Inflammatory macrophage treated with lipopolysaccharide for 1 hour (primary cell): Measurements from ENCODE around the gene ANKS6.

ENCODE experiments used
- DNase-seq, 2 donors: peaks; one replicate each; pipeline ENCODE4 v3.0.0-alpha.2; 2020 to 2022

Gene ANKS6

DNA sequence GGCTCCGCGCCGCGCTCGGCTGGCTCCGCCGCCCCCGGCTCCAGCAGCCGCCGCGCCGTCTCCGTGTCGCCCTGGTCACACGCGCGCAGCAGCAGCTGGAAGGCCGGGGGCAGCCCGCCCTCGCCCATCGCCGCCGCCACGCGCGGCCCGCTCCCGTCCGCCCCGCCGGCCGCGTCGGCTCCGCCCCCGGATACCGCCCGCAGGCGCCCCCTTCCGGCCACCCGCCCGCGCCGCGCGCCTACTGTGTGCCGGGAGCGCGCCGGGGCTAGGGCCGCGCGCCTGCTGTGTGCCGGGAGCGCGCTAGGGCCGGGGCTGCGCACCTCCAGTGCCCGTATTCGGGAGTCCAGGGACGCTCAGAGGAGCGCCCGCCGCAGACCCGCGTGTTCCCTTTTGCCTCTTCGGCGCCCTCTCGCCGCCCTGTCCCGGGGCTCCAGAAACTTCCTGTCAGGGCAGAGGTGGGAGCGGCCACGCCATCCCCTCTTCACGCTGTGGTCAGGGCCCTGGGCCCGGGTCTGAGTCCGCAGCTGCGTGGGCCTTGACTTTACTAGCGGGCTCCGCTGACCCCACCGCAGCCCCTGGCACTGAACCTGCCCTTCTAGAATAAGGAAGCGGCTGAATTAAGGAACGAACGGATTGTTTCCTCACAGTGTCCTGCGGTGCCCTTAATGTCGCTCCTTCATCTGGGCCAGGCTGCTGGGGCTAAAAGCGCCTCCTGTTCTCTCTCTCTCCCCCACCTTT lies at the start of gene ANKS6:
TSS of gene ANKS6 (minus strand) at position 192 of the 738 bp plus-strand sequence. CDS start at position 128, 64 bp downstream.
- peak; percentile 39 to 76 for DNase-seq

- DNase-seq = no peak
These were observed 49.7 kb upstream of the ANKS6 start for GRCh38 chr9:98846081-98846480.

- no peak for DNase-seq
These were observed 46.2 kb upstream of the ANKS6 start for GRCh38 chr9:98842510-98842909.

DNA sequence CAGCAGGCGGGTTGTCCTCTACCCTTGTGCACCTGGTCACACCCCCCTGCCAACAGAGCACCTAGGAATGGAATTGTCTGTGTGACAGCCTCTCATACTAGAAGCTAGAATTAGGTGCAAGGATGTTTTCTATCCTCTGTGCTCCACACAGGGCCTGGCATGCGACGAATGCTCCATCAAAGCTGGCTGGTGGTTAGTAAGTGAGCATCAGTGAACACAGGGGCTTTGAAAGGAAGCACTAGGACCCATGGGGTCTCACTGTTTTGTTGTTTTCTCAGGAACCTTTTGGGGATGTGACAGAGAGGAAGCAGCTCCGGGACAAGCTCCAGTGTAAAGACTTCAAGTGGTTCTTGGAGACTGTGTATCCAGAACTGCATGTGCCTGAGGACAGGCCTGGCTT lies 43.4 kb upstream of the ANKS6 start:
- DNase-seq = no peak

- DNase-seq = peak; percentile 38 to 56
These were observed 42.7 kb upstream of the ANKS6 start for GRCh38 chr9:98838868-98839565.

GRCh38 chr9:98838155-98838867 lies 42.0 kb upstream of the ANKS6 start:
- DNase-seq = no peak

GRCh38 chr9:98837516-98837915 lies 41.2 kb upstream of the ANKS6 start:
- no peak for DNase-seq

DNA sequence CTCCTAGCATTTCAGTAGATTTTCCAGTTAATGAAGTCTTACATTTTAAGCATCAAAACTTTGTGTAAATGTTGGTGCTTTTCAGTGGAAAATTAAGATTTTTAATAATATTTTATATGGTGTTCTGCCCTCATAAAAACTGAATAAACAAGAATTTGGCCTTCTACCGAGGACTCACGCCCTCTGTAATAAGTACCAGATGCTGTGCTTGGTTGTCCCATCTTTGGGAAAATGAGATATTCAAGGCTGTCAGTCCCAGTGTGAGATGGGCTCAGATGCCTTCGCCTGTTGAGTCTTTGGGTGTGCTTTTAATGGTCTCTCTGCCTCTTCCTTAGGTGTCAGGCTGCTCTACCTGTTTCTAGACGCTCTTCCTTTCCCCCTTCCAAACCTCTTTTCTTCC lies 39.9 kb upstream of the ANKS6 start:
- no peak for DNase-seq

DNA sequence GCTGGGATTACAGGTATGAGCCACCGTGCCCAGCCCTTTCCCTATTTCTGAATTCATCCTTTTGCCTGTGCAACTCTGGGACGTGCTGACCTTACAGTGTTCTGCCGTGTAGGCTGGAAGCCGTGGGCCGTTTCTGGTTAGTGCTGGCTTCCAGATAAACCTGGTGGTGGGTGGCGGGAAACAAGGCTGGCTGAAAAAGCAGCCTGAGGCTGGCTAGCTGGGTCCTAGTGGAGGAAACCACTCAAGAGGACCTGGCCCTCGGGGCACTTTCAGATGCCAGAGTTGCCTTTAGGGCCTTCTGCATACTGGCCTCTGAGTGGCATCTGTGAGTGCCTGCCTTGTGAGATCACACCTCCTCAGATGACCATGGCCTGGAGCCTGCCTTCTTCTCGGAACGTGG lies 38.0 kb upstream of the ANKS6 start:
- no peak for DNase-seq

DNA sequence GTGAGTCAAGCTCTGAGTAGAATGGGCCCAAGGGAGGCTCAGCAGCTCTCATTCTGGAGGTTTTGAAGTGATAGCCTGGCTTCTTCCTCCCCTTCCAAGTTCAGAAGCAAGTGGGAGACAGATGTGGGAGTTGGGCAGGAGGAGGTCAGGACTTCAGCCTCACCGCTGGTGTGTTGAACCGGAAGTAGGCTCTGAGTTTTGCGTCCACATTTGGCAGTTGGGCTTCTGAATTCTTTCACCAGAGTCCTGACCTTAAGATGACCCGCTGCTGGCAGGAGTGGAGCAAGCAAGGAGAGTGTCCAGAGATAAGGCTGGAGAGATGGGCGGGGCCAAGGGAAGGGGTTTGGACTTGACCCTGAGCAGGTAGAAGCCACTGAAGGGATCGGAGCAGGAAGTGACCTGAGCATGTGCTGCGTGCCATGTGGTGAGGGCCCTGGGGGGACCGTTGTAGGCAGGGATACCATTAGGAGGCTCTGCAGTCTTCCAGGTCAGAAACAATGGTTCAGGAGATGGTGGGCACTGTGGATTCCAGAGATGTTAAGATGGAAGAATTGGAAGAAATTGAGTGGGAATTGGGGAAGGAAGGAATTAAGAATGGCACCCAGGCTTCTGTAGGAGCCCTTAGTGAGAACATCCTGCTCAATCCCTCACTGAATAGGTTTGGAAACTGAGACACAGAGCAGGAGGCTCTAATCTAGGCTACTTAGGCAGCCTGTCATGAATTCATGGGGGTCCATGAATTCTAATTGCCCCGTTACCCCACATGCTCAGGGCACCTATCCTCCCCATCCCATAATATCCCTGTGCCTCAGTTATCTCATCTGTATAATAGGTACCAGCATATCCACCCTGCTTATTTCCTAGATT lies 37.0 kb upstream of the ANKS6 start:
- no peak for DNase-seq

DNA sequence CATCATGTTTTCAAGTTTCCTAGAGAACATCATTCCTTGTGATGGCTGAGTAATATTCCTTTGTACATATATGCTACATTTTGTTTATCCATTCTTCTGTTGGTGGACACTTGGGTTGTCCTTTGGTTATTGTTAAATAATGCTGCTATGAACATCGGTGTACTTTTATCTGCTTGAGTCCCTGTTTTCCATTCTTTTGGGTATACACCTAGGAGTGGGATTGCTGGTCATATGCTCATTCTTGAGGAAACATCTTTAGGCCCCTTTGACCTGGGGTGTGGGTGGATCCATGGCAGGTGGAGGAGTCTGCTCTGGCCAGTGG lies 36.4 kb upstream of the ANKS6 start:
- no peak for DNase-seq

GRCh38 chr9:98831696-98832095 lies 35.3 kb upstream of the ANKS6 start:
- no peak for DNase-seq

- no peak for DNase-seq
These were observed 34.2 kb upstream of the ANKS6 start for GRCh38 chr9:98830554-98830953.

DNA sequence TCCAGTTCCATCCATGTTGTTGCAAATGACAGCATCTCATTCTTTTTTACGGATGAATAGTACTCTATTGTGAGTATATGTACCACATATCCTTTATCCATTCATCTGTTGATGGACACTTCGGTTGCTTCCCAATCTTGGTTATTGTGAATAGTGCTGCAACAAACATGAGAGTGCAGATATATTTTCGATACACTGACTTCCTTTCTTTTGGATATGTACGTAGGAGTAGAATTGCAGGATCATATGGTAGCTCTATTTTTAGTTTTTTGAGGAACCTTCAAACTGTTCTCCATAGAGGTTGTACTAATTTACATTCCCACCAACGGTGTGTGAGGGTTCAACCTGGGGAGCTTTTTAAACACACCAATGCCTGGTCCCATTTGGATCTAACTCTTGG lies 33.4 kb upstream of the ANKS6 start:
- DNase-seq = peak in 1 of 2 donors; percentile 62

DNA sequence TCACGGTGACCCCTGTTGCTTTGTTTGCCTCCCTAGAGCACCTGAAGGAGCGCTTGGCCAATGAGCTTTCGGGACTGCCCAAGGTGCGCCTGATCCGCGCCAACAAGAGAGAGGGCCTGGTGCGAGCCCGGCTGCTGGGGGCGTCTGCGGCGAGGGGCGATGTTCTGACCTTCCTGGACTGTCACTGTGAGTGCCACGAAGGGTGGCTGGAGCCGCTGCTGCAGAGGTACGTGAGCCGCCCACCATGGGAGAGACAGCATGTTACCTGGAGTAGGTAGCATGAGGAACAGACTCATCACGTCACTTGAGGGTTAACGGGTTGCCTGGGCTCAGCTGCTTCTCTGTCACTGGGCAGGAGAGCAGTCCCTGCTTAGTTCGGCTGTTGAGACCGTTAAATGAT lies 30.4 kb upstream of the ANKS6 start:
- DNase-seq = no peak

GRCh38 chr9:98825414-98825813 lies 29.1 kb upstream of the ANKS6 start:
- no peak for DNase-seq

- no peak for DNase-seq
These were observed 27.4 kb upstream of the ANKS6 start for GRCh38 chr9:98823666-98824334.

GRCh38 chr9:98822661-98823060 lies 26.3 kb upstream of the ANKS6 start:
- DNase-seq = no peak

DNA sequence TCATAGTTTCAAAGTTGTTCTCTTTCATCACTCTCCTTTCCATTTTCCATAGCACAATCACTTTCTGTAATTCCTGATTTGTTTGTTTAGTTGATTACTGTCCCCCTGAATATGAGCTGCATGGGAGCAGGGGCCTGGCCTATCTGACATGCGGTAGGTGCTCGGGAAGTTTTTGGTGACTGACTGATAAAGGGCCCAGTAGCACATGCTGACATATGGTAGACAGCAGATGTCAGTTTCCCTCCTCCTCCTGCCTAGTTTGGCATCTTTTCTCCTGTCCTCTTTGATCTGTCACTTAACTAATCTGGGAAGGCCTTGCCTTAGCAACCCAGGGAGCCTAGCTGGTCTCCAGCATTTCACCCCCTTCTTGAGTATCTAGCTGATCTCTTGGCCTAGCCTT lies 25.5 kb upstream of the ANKS6 start:
- no peak for DNase-seq

DNA sequence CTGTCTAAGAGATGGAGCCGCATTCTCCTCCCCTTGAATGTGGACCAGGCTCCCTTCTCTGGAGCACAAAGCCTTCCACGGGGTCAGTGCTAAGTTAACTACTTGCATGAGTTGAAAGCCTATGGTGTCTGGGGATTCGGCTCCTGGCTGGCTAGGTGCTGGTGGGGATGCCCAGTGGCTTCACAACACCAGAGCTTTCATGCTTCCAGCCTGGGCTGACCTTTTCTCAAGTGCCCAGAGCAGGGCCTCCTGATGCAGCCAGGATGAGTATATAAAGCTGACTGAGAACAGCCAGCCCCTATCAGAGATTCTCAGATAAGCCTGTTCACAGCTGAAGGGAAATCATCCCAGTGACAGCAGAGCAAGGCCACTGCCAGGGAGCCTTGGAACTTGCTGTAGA lies 22.9 kb upstream of the ANKS6 start:
- no peak for DNase-seq

GRCh38 chr9:98818764-98819163 lies 22.4 kb upstream of the ANKS6 start:
- no peak for DNase-seq

GRCh38 chr9:98815391-98815951 lies 19.1 kb upstream of the ANKS6 start:
- peak; percentile 49 to 64 for DNase-seq
